K562 (cell line): ENCODE results near the gene P2RY8. TPM values are rescaled to one million over a fixed set of nuclear protein-coding genes. Genes with fewer than 3 reads are reported as not detected.

Experiments
- ATAC-seq: fragments of 200-7000 bp; cut with Tn5 transposase; 3 replicates; pipeline ENCODE4 v1.9.1; 2020; ENCODE audit warnings: moderate library complexity
- BruUV-seq: library from RNA; stranded (reverse); fragments of 400-500 nt; replicated peaks from 2 replicates; lab custom pipeline; 2021; lab: Mats Ljungman, UMichigan
- CTCF ChIA-PET: fragments of 300-600 bp; formaldehyde crosslinking; extraction: SDS; loops from one replicate; lab custom pipeline; 2021; ENCODE audit warnings: low intra/inter-chr PET ratio; lab: Yijun Ruan, JAX
- POLR2A ChIA-PET: fragments of 300-600, 350-650 bp; sonication (Branson Sonifier 250); formaldehyde crosslinking; extraction: SDS; loops from one replicate; lab custom pipeline; 2021; ENCODE audit warnings: antibody characterized with exemption, inconsistent platforms; lab: Yijun Ruan, JAX
- DNase-seq, 4 experiments: peaks; one replicate each; pipeline versions ENCODE4 v3.0.0 to v3.0.0-alpha.2; 2011 to 2018; ENCODE audit warnings: low spot score in 3 of 4, mixed read lengths in 3 of 4; ENCODE audit errors: extremely low read depth in 1 of 4
- FAIRE-seq: peaks from 2 replicates; lab custom pipeline; 2011; peaks lifted over from hg19 to GRCh38; lab: Jason Lieb, UNC
- H2AFZ ChIP-seq: 2 replicates; pipeline ENCODE4 v1.6.0; 2011; ENCODE audit warnings: low read depth, low read length, control low read depth, inconsistent platforms
- H3K27ac ChIP-seq: fragments of 200-600 bp; 3 replicates; pipeline ENCODE4 v1.8.0; 2011; ENCODE audit warnings: low read depth, mild to moderate bottlenecking, control low read depth, inconsistent platforms, low read length, moderate library complexity, mixed read lengths; ENCODE audit errors: extremely low read depth
- H3K27me3 ChIP-seq, 2 experiments: fragments of 300-600 bp in 1 of 2; 2 replicates in 1 of 2; 3 replicates in 1 of 2; pipeline versions ENCODE4 v1.6.0 to v1.8.0; 2011; ENCODE audit warnings: inconsistent platforms in 2 of 2, low read length in 2 of 2, mild to moderate bottlenecking in 1 of 2, mixed read lengths in 1 of 2, moderate library complexity in 1 of 2; ENCODE audit not compliant: control insufficient read depth in 2 of 2, insufficient read depth in 2 of 2
- H3K36me3 ChIP-seq: fragments of 300-600 bp; 3 replicates; pipeline ENCODE4 v1.8.0; 2011; ENCODE audit warnings: mild to moderate bottlenecking, low read length, inconsistent platforms; ENCODE audit not compliant: control insufficient read depth, insufficient read depth
- H3K4me1 ChIP-seq, 2 experiments: fragments of 200-600 bp in 1 of 2; replicated peaks in 1 of 2; 2 replicates in 1 of 2; 3 replicates in 1 of 2; pipeline versions ENCODE4 v1.5.1 to v1.8.0; 2011; ENCODE audit warnings: inconsistent platforms in 2 of 2, low read length in 2 of 2, mild to moderate bottlenecking in 1 of 2, mixed read lengths in 1 of 2, moderate library complexity in 1 of 2; ENCODE audit not compliant: control insufficient read depth in 2 of 2, insufficient read depth in 2 of 2
- H3K4me2 ChIP-seq: 2 replicates; pipeline ENCODE4 v1.6.1; 2011; ENCODE audit warnings: low read length, control low read depth, inconsistent platforms, mixed read lengths; ENCODE audit not compliant: insufficient read depth
- H3K4me3 ChIP-seq: fragments of 200-600 bp; sonication (generic), shearing (Covaris generic); 2 replicates; pipeline ENCODE4 v1.5.1; 2016; ENCODE audit warnings: control low read depth, inconsistent platforms
- H3K79me2 ChIP-seq: fragments of 200-600 bp; 3 replicates; pipeline ENCODE4 v1.8.0; 2011; ENCODE audit warnings: low read length, inconsistent platforms; ENCODE audit not compliant: control insufficient read depth, insufficient read depth
- H3K9ac ChIP-seq, 2 experiments: 2 replicates each; pipeline versions ENCODE4 v1.6.0 to v1.6.1; 2011; ENCODE audit warnings: low read depth in 2 of 2, low read length in 2 of 2, control low read depth in 1 of 2, inconsistent platforms in 1 of 2, mild to moderate bottlenecking in 1 of 2, mixed read lengths in 1 of 2; ENCODE audit not compliant: insufficient read depth in 1 of 2
- H3K9me1 ChIP-seq: one replicate; pipeline ENCODE4 v1.6.0; 2011; ENCODE audit warnings: inconsistent platforms, mild to moderate bottlenecking, low read length, moderate library complexity; ENCODE audit not compliant: control insufficient read depth, insufficient read depth
- H3K9me3 ChIP-seq: replicated peaks from 2 replicates; pipeline ENCODE4 v1.5.1; 2011; ENCODE audit warnings: low read depth, low read length, inconsistent platforms; ENCODE audit not compliant: control insufficient read depth, insufficient read depth
- H4K20me1 ChIP-seq: replicated peaks from 2 replicates; pipeline ENCODE4 v1.6.1; 2011; ENCODE audit warnings: low read length, inconsistent platforms, mixed read lengths; ENCODE audit not compliant: control insufficient read depth, insufficient read depth
- CBFA2T3 ChIP-seq: fragments of 450-650 bp; IDR thresholded peaks from 2 replicates; pipeline ENCODE4 v1.6.1; 2017
- E2F8 ChIP-seq: fragments of 450-650 bp; IDR thresholded peaks from 2 replicates; pipeline ENCODE4 v1.7.1; 2018; ENCODE audit warnings: mild to moderate bottlenecking, low read depth; ENCODE audit not compliant: partially characterized antibody
- HDAC1 ChIP-seq, 2 experiments: fragments of 450-650 bp; IDR thresholded peaks; 2 replicates each; pipeline ENCODE4 v1.6.1; 2016 to 2017; ENCODE audit warnings: inconsistent platforms in 1 of 2, mild to moderate bottlenecking in 1 of 2, moderate library complexity in 1 of 2
- HMBOX1 ChIP-seq: sonication (generic); IDR thresholded peaks from 2 replicates; pipeline ENCODE4 v1.6.1; 2016
- IRF9 ChIP-seq: fragments of 450-650 bp; IDR thresholded peaks from 2 replicates; pipeline ENCODE4 v1.6.1; 2016; ENCODE audit warnings: missing biosample characterization, missing genetic modification characterization
- NFIX ChIP-seq: fragments of 250-450 bp; sonication (Bioruptor Pico); IDR thresholded peaks from 2 replicates; pipeline ENCODE4 v1.4.0; 2020; ENCODE audit warnings: low read depth, mild to moderate bottlenecking, moderate library complexity
- RAD21 ChIP-seq, 2 experiments: fragments of 250-450 bp in 1 of 2; fragments of 450-650 bp in 1 of 2; sonication (Bioruptor Pico) in 1 of 2; formaldehyde crosslinking in 1 of 2; IDR thresholded peaks in 1 of 2; conservative IDR thresholded peaks in 1 of 2; 2 replicates each; pipeline versions ENCODE4 v1.4.0 to v1.8.0; 2020 to 2022; ENCODE audit warnings: mild to moderate bottlenecking in 2 of 2, moderate library complexity in 1 of 2
- SIX5 ChIP-seq, 2 experiments: IDR thresholded peaks; 2 replicates each; pipeline ENCODE4 v1.6.1; 2011; ENCODE audit warnings: low read length in 2 of 2, borderline replicate concordance in 1 of 2, low read depth in 1 of 2, mild to moderate bottlenecking in 1 of 2, moderate library complexity in 1 of 2; ENCODE audit not compliant: insufficient read depth in 1 of 2
- SMARCC2 ChIP-seq: fragments of 450-650 bp; IDR thresholded peaks from 2 replicates; pipeline ENCODE4 v1.6.1; 2017; ENCODE audit warnings: antibody characterized with exemption, moderate library complexity, mild to moderate bottlenecking, low read depth
- SRSF1 ChIP-seq: fragments of 200-400 bp; formaldehyde crosslinking; IDR thresholded peaks from 2 replicates; pipeline ENCODE4 v1.6.1; 2017; ENCODE audit warnings: mild to moderate bottlenecking, low read depth, low read length, moderate library complexity
- WGBS: fragments of 100-300 bp; shearing (Covaris generic); methylation state at CpG from one replicate; pipeline ENCODE4 v1.1.6; 2016; ENCODE audit warnings: low coverage, mixed read lengths; ENCODE audit not compliant: insufficient coverage; ENCODE audit errors: missing lambda C conversion rate; 5-methylcytosine and 5-hydroxymethylcytosine counted together
- in situ Hi-C: fragments of 300-500 bp; cut with MboI; formaldehyde crosslinking; loops from 4 replicates; pipeline ENCODE4 v1.15.0; 2018; ENCODE audit warnings: inconsistent platforms, mixed read lengths
- intact Hi-C: fragments of 100-400 bp; cut with micrococcal nuclease; formaldehyde crosslinking; loops from 2 replicates; pipeline ENCODE4 v1.14.2; 2022
- polyA plus RNA-seq, 8 experiments: library from polyadenylated mRNA; depleted of rRNA in 4 of 8; stranded (reverse) in 5 of 8; unstranded in 3 of 8; fragments of >200 nt; fragmentation: Nextera tagmentation in 2 of 8; fragmentation: Illumina TruSeq in 1 of 8; extraction: Ambion mirVana in 2 of 8; extraction: Trizol in 1 of 8; gene quantifications; 2 replicates each; pipeline versions ENCODE4 v1.2.1 to v1.2.3, GENCODE V29; 2011 to 2014; ENCODE audit warnings: inconsistent platforms in 1 of 8, missing spikeins in 1 of 8
- total RNA-seq, 7 experiments: library from RNA; depleted of rRNA in 6 of 7; stranded (reverse); fragments of >200 nt in 6 of 7; fragmentation: Illumina TruSeq in 2 of 7; extraction: Trizol in 2 of 7; gene quantifications; 2 replicates each; pipeline versions ENCODE4 v1.2.1 to v1.2.3, GENCODE V29; 2011 to 2021; ENCODE audit warnings: low replicate concordance in 1 of 7

The P2RY8 gene
- total and polyA plus RNA-seq, 9 of the 15 experiments (the other 6 are each of a cell fraction or from before 2014, with no cell fraction given) = 0.04 to 0.69 (median 0.08) TPM; not detected in 3

- TF ChIP-seq NFIX (no peak), RAD21 (CRISPR knock-in tag; conservative IDR thresholded peaks at IDR 0.05 in 1 of 2, IDR thresholded peaks at IDR 0.05 in 1 of 2) (peak; percentile 84 to 86)
Measured at GRCh38 chrX:1453951-1454785, 82.8 kb downstream of the P2RY8 start (continued).

GRCh38 chrX:1453395-1453783 is 83.6 kb downstream of the P2RY8 start:
- Histone ChIP-seq H3K9me1 (no peaks in the 10 kb centered on the region), H3K36me3 (no peaks in the 10 kb centered on the region), H3K9me3 (no peaks in the 10 kb centered on the region; the same call in 1 of the 2 replicates), H3K4me3 (peak overlapping the region; percentile 49), H3K4me2 (peak overlapping the region; percentile 41; the same call in 1 of the 2 replicates), H3K79me2 (peaks cover 13% of the 10 kb centered on the region), H3K27ac (peak overlapping the region; percentile 65; the same call in 1 of the 3 replicates), H4K20me1 (no peaks in the 10 kb centered on the region), H3K9ac (peak overlapping the region in 1 of 2 experiments; percentile 86; a peak in 2 of 4 replicates), H3K27me3 (peaks cover 0 to 17% of the 10 kb centered on the region in 2 experiments; a peak in 2 of 5 replicates), H2AFZ (peak overlapping the region; percentile 79; the same call in 1 of the 2 replicates), H3K4me1 (peaks cover 0 to 13% of the 10 kb centered on the region in 2 experiments; a peak in 2 of 5 replicates)
- WGBS = 1% methylated on average over 14 of the region's 34 CpGs
- ChIA-PET POLR2A (no interaction called here), CTCF (no interaction called here)
- intact Hi-C loops (loop anchor here (5.0 kb wide), 1 partner anchor 84 kb away; the partner anchor contains the start of gene P2RY8), in situ Hi-C loops (loop anchor here (25.0 kb wide), 1 partner anchor 1159 kb away; no protein-coding TSS in a partner anchor)
- FAIRE-seq (no peak), DNase-seq (no peak), ATAC-seq (peak; percentile 72; the same call in 1 of the 3 replicates)
- BruUV-seq = no TSS peak
- TF ChIP-seq HMBOX1 (no peak), SRSF1 (no peak), CBFA2T3 (no peak), IRF9 (tag) (no peak), E2F8 (no peak), SMARCC2 (no peak), SIX5 (IDR thresholded peaks at IDR 0.05; ENCODE audit: borderline replicate concordance in 1 of 2, insufficient read depth in 1 of 2, low read depth in 1 of 2, low read length in 2 of 2) (no peak), HDAC1 (IDR thresholded peaks at IDR 0.05) (peak in 1 of 2 experiments; percentile 82; a peak in 2 of 4 replicates)
